Measurements from ENCODE around the gene MAS1L.

Gene MAS1L

GRCh38 chr6:29493261-29493660, 5.5 kb upstream of the MAS1L start:
- Histone ChIP-seq H2AFZ (ENCODE audit: low read depth, low read length) (no peak overlapping the region), H3K79me2 (ENCODE audit: low read length) (no peaks in the 10 kb centered on the region), H3K36me3 (replicated peaks; ENCODE audit: low read depth, low read length) (no peaks in the 10 kb centered on the region), H3K4me3 (ENCODE audit: low read length) (no peak overlapping the region), H4K20me1 (ENCODE audit: insufficient read depth, low read length) (no peaks in the 10 kb centered on the region), H3K9me3 (ENCODE audit: insufficient read depth, low read length) (no peaks in the 10 kb centered on the region), H3K4me1 (ENCODE audit: low read length) (no peaks in the 10 kb centered on the region), H3K4me2 (ENCODE audit: low read length) (no peak overlapping the region), H3K9ac (ENCODE audit: low read length) (no peak overlapping the region), H3K27me3 (ENCODE audit: low read depth, low read length) (no peaks in the 10 kb centered on the region), H3K27ac (ENCODE audit: low read length) (no peak overlapping the region)
- TF ChIP-seq EZH2phosphoT487 (IDR thresholded peaks at IDR 0.05; ENCODE audit: low read depth), result no peak
- no peak for TF ChIP-seq CTCF (IDR thresholded peaks at IDR 0.05; ENCODE audit: low read depth, low read length)

- H2AFZ ChIP-seq (ENCODE audit: low read depth, low read length), result no peak overlapping the region
Observed at GRCh38 chr6:29491574-29491973, 3.8 kb upstream of the MAS1L start.

GRCh38 chr6:29490552-29490951, 2.8 kb upstream of the MAS1L start:
- no peaks in the 10 kb centered on the region for H4K20me1 ChIP-seq (ENCODE audit: insufficient read depth, low read length)
- H3K36me3 ChIP-seq (replicated peaks; ENCODE audit: low read depth, low read length), result no peaks in the 10 kb centered on the region
- no peak overlapping the region for H3K4me3 ChIP-seq (ENCODE audit: low read length)
- no peak overlapping the region for H2AFZ ChIP-seq (ENCODE audit: low read depth, low read length)
- no peaks in the 10 kb centered on the region for H3K79me2 ChIP-seq (ENCODE audit: low read length)
- H3K27ac ChIP-seq (ENCODE audit: low read length), result no peak overlapping the region
- H3K27me3 ChIP-seq (ENCODE audit: low read depth, low read length), result no peaks in the 10 kb centered on the region
- H3K4me1 ChIP-seq (ENCODE audit: low read length), result no peaks in the 10 kb centered on the region
- H3K4me2 ChIP-seq (ENCODE audit: low read length), result no peak overlapping the region
- no peaks in the 10 kb centered on the region for H3K9me3 ChIP-seq (ENCODE audit: insufficient read depth, low read length)
- TF ChIP-seq CTCF (IDR thresholded peaks at IDR 0.05; ENCODE audit: low read depth, low read length) (no peak), EZH2phosphoT487 (IDR thresholded peaks at IDR 0.05; ENCODE audit: low read depth) (no peak)
- no peak overlapping the region for H3K9ac ChIP-seq (ENCODE audit: low read length)

More at GRCh38 chr6:29491574-29491973, 3.8 kb upstream of the MAS1L start:
- Histone ChIP-seq H3K36me3 (replicated peaks; ENCODE audit: low read depth, low read length) (no peaks in the 10 kb centered on the region), H3K27me3 (ENCODE audit: low read depth, low read length) (no peaks in the 10 kb centered on the region), H3K4me3 (ENCODE audit: low read length) (no peak overlapping the region), H3K4me2 (ENCODE audit: low read length) (no peak overlapping the region), H3K79me2 (ENCODE audit: low read length) (no peaks in the 10 kb centered on the region), H3K9ac (ENCODE audit: low read length) (no peak overlapping the region), H4K20me1 (ENCODE audit: insufficient read depth, low read length) (no peaks in the 10 kb centered on the region), H3K4me1 (ENCODE audit: low read length) (no peaks in the 10 kb centered on the region), H3K9me3 (ENCODE audit: insufficient read depth, low read length) (no peaks in the 10 kb centered on the region), H3K27ac (ENCODE audit: low read length) (no peak overlapping the region)
- TF ChIP-seq CTCF (IDR thresholded peaks at IDR 0.05; ENCODE audit: low read depth, low read length) (no peak), EZH2phosphoT487 (IDR thresholded peaks at IDR 0.05; ENCODE audit: low read depth) (no peak)

GRCh38 chr6:29490055-29490454, 2.3 kb upstream of the MAS1L start:
- Histone ChIP-seq H4K20me1 (ENCODE audit: insufficient read depth, low read length) (no peaks in the 10 kb centered on the region), H3K27ac (ENCODE audit: low read length) (no peak overlapping the region), H3K36me3 (replicated peaks; ENCODE audit: low read depth, low read length) (no peaks in the 10 kb centered on the region), H3K4me3 (ENCODE audit: low read length) (no peak overlapping the region), H3K4me2 (ENCODE audit: low read length) (no peak overlapping the region), H2AFZ (ENCODE audit: low read depth, low read length) (no peak overlapping the region), H3K27me3 (ENCODE audit: low read depth, low read length) (no peaks in the 10 kb centered on the region), H3K4me1 (ENCODE audit: low read length) (no peaks in the 10 kb centered on the region), H3K9ac (ENCODE audit: low read length) (no peak overlapping the region), H3K9me3 (ENCODE audit: insufficient read depth, low read length) (no peaks in the 10 kb centered on the region), H3K79me2 (ENCODE audit: low read length) (no peaks in the 10 kb centered on the region)
- no peak for TF ChIP-seq CTCF (IDR thresholded peaks at IDR 0.05; ENCODE audit: low read depth, low read length)
- TF ChIP-seq EZH2phosphoT487 (IDR thresholded peaks at IDR 0.05; ENCODE audit: low read depth), result no peak

Measured in OCI-LY3 (cell line).